Activated CD8-positive, alpha-beta memory T cell treated with anti-CD3 and anti-CD28 coated beads, Interleukin-2, amount 50 U/mL, for 1 hour (primary cell): ENCODE data around the gene PPOX.

Experiments
- DNase-seq: peaks from one replicate; pipeline ENCODE4 v3.0.0-alpha.2; 2020; ENCODE audit errors: extremely low read depth

Gene PPOX

DNA sequence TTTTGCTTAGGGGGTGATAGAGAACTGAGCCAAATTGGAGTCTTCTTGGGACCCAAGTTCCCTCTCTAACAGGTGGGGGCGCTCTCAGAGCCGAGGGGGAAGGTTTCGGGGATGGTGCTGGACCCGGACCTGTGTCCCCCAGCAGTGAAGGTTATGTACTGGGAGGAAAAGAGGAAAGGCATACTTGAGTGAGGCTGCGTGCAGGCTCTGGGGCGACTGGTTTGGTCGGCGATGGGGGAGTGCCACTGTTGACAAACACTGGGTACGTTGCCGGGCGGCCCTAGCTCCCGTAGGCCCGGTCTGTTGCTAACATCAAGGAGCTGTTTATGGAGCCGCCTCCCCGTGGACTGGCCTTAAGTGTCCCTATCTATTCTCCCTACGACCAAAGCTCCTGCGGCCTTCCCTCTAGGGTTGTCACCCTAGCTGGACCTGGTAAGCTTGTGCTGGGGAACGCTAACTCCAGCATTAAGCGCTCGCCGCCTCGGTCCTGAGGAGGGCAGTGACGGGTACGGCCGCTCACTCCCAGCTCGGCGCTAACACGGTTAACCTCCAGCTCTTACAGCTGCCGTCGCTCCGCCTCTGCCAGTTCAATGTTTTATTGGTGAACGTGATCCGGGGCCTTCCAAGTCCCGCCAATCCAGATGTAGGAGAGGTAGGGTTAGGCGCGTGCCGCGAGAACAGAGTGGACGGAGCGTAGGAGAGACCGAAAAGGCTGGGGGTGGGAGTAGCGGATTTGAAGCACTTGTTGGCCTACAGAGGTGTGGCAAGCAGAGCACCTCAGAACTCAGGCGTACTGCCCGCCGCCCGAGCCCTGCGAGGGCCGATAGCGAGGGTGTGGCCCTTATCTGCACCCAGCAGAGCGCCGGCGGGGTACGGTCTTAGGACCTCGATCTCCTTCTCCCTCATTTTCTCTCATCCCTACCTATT lies at the start of gene PPOX:
Gene PPOX (plus strand): TSS at position 685 of the 927 bp plus-strand sequence. CDS start 422 bp downstream, outside the sequence.
- DNase-seq = peak; percentile 78

DNA sequence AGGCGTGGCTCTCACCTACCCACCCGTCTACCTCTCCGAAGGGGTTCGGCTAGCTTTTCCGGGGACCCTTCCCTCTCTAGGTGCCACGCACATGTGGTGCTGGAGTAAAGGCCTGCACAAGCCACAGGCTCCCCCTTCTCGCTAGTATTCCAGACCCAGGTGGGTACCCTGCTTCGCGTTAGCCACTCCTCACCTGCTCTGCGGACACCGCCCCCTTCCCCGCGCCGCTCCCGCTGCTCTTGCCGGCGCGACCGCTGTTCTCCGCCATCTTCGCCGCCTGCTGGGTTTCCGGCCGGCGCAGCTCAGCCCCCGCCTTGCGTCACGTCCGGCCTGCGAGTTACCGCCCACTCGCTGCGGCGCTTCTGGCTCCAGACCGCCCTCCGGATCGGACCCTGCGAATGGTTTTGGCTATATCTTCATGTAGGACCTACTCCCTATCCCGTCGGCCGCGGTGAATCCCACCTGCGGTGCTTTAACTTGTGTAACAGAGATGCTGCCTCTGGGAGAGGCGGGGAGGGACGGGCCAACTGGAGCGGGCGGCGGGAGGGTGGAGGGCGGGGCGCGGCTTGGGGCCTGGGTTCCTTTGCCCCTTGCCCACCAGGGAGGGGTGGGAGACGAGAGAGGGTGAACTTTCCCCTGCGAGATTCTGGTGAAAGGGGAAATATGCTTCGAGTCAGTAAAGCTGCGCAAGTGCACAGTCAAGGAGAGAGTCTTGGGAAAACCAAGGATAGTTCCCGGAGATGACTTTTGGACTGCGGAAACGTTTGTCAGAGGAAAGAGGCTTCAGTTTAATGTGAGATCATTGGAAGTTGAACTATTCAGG lies 48.3 kb upstream of the PPOX start, which contains the start of the genes NIT1 and PFDN2:
Gene NIT1 (plus strand): TSS at position 347 of the 823 bp plus-strand sequence. CDS start 72 bp downstream, at position 419.
Gene PFDN2 (minus strand): TSS at position 279 of the 823 bp plus-strand sequence. CDS start 11 bp downstream, at position 268.
- no peak for DNase-seq

DNA sequence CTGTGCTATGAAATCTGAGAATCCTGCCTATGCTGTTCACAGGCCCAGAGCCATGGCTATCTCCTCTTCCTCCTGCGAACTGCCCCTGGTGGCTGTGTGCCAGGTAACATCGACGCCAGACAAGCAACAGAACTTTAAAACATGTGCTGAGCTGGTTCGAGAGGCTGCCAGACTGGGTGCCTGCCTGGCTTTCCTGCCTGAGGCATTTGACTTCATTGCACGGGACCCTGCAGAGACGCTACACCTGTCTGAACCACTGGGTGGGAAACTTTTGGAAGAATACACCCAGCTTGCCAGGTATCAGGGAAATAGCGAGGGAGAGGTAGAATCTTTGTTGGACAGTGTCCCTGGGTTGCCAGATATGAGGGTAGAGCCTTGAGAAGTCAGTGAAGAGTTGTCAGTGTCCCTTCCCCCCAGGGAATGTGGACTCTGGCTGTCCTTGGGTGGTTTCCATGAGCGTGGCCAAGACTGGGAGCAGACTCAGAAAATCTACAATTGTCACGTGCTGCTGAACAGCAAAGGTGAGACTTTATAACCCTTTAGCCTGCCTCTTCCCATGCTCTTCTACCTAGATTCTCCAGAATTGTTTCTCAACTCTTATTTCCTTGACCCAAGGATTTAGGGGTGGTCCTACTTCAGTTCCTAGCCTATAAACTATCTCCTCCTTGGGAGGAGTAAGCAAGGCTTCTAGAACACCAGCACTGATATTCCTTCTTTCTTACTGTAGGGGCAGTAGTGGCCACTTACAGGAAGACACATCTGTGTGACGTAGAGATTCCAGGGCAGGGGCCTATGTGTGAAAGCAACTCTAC lies 46.9 kb upstream of the PPOX start:
- no peak for DNase-seq

DNA sequence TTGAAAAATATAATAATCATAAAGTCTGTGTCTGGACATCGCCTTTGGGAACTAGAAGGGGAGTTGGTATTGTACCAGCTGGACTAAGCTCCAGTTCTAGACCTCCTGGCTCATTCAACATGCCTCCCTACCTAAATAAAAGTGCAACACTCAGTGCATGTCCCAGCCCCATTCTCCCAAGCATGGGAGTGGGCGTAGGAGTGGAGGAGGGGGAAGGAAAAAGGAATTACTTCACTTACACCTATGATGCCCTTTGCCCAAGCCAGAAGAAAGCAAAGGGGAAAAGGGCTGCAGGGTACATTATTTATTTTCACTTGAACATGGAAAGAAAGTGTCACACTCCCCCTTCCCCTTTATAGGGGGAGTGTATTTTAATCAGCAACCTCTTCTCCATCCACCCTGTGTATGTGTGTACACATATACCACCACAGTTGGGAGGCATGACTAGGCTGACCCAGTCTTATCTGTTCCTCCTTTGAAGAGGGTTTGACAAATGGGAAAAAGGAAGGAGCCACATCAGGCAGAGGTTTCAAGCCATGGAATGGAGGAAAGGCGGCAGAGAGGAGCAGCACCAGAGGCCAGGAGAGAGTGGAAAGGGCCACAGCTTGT lies 45.1 kb upstream of the PPOX start:
- no peak for DNase-seq

DNA sequence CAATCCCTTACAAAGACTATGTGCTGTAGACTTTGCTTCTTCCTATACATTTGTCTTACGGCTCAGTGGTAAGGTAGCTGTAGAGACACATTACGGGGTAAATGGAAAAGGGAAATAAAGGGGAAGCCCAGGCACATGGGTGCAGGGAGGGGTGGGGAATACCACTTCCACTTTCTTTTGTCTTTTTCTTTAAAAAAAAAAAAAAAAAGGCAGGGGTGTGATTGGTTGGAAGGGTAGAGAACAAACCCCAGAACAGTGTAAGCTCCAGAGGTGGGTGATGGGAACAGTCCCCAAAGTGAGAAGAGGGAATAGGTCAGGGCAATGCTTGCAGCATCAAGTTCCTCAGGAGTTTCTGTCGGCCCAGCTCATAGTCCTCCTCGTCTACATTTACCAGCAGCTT lies 44.4 kb upstream of the PPOX start:
- no peak for DNase-seq

DNA sequence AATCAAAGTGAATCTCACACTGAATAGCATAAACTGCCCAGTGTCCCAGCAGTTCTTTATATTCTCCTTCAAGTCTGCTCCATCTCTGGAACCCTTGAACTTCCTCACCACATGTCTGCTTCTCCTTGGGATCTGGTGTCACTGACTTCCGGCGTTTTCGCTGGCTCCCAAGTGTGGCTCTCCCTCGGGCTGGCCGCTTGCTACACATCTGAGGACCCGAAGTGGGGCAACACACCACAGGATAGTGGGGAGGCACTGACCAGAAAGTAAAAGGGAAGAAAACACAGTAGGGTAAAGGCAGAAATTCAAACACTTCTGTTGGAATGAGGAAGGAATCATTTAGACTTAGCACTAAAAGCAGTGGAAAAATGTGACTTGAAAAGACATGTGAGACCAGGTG lies 43.3 kb upstream of the PPOX start:
- no peak for DNase-seq

DNA sequence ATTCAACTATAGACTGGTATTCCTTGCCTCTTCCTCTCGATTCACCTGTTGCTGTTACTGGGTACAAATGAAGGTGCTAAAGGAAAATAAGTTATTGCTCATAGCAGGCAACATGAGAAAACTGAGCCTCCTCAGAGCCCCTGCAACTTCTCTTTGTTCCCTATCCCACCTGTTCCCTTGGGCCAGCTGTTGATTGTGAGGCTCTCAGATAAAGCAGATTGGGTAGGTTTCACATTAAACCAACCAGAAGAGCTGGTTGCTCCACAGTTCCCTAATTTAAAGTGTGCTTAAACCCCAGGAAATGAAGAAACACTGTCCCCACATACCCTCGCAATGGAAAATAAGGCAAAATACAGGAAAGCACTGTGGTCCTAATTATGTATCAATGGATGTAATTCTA lies 38.6 kb upstream of the PPOX start:
- DNase-seq = no peak

DNA sequence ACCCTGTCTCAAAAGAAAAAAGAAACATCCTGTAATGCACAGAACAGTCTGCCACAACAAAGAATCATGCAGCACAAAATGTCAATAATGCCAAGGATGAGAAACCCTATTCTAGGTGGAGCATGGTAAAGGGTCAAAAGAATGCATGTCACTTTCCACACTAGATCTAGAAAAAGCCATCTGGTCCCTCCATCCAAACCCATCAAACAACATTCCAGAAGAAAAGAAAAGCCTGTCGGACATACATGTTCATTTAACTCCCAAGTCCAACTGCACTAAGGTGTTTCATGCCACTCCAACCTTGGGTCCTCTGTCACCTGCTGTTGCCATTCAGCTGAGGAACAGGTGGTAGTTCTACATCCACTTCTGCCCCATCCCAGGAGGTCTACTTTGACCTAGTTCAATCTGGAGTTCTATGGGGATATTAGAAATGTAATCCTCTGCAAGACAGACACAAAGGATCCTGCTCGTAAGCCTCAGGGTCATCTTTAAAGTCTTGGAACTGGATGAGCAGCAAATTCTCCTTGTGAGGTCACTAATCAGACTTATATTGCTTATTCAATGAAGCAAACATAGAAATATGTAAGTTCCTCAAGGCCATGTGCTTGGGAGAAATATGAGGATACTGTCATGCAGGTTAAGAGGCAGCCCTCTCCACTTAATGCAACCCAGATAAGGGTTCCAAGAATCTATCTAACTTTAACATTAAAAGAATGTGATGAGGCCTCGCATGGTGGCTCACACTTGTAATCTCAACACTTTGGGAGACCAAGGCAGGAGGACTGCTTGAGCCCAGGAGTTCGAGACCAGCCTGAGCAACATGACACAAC lies 37.4 kb upstream of the PPOX start:
- DNase-seq = no peak

DNA sequence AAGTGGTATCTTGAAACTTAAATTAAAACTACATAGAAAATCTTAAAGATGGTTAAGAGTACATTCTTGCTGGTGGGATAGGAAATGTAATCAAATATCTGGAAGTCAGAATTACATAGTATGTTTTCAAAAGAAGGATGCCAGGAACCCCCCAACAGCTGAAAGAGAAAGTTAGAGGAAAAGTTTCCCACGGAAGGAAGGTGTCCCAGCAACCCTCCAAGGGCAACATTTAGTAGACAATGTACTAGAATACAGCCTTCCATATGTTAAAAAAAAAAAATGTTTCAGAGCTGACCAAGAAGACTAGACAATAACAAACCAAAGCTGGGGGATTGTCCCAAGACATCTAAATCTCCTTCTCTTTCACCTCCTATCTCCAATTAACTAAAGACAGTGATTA lies 36.0 kb upstream of the PPOX start:
- no peak for DNase-seq

DNA sequence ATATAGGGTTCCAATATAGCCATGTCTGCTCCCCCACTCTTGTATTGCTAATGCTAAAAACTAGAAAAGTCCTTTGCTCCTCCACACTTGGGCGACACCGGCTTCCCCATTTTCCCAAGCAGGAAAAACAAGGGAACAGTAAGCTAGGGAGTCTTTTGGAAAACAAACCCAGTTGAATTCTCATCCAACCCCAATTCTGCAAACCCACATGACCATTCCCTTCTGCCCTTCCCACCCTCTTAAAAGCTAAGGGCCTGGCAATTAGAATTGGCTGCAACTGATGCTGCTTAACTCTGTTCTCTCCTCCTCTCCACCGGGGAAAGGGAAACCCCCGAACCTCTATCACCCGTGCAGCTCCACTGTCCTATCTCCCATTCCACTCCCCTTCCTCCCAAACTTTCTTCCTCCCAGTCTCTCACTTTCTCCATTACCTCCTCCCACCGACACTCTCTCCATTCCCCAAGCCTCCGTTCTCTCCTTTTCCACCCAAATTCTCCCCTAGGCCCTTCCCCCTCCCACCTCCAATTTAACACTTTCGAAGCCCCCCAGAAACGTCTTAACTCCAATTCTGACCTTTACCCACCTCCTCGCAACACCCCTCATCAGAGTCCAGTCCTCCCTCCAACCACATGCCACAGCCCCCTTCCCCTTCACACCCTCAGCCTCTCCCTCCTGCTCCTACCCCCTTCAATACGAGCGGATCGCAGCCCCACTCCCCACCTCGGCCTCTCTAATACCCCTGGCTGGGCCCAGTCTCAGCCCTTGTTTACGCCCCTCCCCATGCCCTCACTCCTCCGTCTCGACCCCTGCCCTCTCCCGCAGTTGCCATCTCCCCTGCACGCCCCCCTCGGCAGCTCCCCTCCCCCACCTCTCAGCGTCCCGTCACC lies 34.5 kb upstream of the PPOX start:
- DNase-seq = no peak

DNA sequence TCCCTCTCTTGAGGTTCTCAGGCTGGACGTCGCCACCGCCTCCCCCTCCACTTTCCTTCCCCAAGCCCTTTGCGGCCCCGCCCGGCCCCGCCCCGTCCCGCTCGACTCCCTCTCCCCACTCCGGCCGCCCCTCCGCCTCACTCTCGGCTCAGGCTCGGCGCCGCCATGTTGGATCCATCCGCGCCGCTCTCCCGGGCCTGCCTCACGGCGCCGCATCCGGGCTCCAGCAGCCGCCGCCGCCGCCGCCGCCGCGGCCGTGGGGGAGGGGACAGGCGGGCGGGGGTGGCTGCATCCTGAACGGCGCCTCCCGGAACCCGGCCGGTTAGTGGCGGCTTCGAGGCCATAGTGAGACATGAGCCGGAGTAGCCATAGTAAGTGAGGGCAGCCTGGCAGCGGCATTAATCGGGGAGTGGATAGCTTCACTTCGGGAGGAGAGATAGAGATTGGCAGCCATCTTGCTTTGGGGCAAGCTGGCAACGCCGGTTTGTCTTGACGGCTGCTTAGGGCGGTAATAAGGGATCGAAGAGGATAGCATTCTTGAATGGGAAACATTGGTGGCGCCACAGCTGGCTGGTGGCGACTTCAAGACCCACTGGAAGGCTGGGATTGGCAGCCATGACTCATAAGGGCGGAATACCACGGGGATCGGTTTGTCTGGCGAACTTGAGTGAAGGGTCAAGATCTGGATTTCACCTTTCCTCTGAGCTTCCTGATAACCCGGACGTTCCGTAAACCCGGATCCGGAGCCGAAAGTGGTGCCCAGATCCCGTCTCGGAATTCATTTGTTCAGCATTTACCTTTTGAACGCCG lies 33.6 kb upstream of the PPOX start, which contains the start of gene DEDD:
Gene DEDD (minus strand): TSS at position 258 of the 810 bp plus-strand sequence. CDS start 8,205 bp downstream, outside the sequence.
- peak; percentile 81 for DNase-seq

DNA sequence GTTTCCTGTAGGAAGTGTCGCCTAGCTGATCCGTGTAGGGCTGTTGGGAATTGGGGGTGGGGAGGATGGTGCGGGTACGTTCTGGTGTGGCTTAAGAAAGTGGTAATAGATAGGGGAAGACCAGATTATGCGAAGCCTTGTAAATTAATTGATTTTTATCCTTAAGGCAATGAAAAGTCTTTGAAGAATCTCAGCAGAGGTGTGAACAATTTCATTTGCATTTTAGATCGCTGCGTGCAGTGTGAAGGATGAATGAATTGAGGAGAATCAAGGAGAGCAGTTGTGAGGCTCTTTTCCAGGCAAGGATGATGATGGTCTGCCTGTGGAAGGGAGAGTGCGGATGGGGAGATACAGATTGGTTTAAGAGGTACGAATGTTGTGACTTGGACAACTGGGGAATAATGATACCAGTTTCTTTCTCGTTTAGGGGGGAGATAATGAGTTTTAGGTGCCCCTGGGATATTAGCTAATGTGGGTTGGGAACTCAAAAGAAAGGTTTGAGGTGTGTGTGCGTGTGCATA lies 32.9 kb upstream of the PPOX start:
- DNase-seq = no peak

DNA sequence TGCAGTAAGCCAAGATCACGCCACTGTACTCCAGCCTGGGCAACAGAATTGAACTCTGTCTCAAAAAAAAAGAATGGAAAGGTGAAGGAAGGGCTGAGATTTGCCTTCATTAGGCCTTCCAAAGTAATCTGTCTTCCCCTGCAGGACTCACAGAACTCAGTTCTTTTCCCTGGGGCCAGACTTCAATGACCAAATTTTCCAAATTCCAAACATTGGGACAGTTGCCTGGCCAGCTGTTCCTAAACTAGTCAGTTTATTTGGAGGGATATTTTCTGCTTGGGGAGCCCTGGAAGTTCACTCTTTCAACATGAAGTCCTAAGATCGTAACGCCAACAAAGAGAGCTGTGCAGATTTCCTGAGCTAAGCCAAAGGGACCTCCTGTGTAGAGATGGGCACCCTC lies 28.3 kb upstream of the PPOX start:
- no peak for DNase-seq

DNA sequence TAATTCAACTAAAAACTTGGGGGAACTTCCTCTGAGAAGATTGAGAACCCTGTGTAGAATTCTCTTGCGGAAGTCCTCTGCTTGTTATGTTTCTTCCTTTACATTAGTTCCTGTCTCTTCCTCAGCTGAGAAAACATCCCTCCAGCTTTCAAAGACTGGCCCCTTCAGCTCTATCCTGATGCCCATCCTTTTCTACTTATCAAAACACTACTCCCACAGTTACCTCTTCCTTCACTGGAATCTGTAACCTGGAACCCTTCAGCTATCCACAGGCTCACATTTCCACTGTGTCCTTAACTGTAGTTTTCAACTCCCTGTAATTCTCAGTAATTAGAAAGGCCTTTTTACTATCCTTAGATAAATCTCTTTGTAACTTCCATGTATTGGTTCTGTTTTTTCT lies 27.8 kb upstream of the PPOX start:
- DNase-seq = no peak

DNA sequence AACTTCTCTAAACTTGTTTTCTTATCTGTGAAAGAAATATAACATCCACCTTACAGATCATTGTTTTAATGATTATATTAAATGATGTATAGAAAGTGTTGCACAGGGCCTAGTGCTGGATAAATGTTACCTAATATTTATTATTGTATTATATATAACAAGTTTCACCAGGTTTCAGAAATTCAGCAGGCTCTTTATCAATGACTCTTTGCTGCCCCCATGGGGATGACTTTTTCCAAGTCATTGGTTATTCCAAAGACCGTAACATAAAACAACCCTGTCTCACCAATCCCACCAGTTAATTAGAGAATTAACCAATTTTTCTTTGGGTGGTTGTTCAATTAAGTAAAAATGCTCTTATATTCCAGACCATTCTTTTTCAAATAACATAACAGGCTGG lies 26.5 kb upstream of the PPOX start:
- DNase-seq = no peak

DNA sequence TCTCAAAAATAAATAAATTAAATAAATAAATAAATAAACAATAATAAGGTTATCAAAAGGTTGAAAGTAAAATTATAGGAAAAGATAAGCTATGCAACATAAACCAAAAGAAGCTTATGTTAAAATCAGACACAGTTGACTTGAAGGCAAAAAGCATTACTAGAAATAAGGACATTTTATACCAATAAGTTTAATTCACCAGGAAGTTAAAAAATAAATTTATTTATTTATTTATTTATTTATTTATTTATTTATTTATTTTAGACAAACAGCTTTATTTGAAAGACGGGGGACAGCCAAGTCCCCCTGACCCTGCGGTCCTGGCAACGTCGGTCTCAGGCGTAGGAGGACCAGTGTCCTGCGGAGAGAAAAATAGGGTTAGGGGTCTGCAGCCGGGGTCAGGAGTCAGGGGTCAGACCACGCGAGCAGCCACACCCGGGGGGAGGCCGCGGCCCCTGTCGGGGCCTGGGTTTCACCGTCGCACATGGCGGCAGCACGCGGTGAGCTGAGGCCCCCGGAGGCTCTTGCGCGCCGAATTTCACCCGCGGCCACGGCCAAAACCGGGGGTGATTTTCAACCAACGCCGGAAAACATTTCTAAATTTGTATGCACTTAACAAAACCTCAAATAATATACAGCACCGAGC lies 25.3 kb upstream of the PPOX start:
- DNase-seq = no peak

DNA sequence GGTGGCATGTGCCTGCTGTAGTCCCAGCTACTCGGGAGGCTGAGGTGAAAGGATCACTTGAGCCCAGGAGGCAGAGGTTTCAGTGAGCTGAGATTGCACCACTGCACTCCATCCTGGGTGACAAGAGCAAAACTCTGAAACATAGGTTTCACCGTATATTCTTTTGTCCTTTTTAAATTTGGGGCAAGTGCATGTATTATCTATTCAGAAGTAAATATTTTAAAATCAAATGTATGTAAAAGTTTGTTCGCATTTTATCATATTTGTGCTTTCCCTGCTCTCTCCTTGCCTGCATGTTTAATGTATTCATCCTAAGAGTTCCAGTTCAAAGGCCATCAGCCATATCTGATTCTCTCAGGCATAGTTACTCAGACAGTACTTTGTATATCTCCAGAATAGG lies 20.4 kb upstream of the PPOX start:
- no peak for DNase-seq

DNA sequence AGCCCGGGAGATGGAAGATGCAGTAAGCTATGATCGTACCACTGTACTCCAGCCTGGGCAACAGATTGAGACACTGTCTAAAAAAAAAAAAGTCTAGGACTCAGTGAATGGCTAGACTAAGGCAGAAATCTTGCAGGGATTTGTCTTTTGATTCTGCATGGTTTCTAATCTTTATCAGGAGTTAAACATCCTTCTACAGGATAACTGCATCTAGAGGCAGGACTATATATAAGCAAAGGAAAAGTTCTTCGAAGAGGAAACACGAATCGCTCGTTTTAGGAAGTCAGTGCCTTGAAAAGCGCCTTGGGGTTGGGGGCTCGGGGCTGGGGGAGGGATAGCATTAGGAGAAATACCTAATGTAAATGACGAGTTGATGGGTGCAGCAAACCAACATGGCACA lies 13.1 kb upstream of the PPOX start:
- DNase-seq = no peak
